Fibroblast of skin of left quadriceps (primary cell): Measurements from ENCODE around the gene MARVELD2.
A peak's percentile ranks its signal among the peaks of the same experiment; 100 is the strongest.
"Not testable (repeated sequence)": the region's sequence is repeated elsewhere in the genome, so short reads cannot be mapped to it uniquely, and the experiment has no call there.

Experiments used
- DNase-seq, 2 experiments: peaks; one replicate each; pipeline ENCODE4 v3.0.0-alpha.2; 2013; ENCODE audit warnings: low read depth in 2 of 2

The MARVELD2 gene

DNA sequence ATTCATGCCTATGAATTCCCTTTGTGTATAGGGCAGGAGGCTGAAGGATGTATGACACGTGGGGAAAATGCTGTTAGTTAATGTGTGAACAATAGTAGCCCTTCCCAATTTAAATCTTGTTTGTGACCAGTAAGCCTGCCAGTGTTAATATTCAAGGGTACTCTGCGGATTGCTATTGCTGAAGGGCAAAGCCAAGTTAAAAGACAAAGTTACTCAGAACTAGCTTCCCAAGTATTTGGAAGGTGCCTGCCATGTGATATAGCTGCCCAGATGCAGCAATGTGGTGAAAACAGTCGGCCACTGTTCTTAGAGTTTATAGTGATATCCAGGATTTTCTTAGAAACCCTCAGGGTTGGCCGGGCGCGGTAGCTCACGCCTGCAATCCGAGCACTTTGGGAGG is 34.6 kb downstream of the MARVELD2 start:
- no peak for DNase-seq

- peak; percentile 25 to 27 for DNase-seq
Measured at GRCh38 chr5:69450116-69450515, 35.2 kb downstream of the MARVELD2 start.

DNA sequence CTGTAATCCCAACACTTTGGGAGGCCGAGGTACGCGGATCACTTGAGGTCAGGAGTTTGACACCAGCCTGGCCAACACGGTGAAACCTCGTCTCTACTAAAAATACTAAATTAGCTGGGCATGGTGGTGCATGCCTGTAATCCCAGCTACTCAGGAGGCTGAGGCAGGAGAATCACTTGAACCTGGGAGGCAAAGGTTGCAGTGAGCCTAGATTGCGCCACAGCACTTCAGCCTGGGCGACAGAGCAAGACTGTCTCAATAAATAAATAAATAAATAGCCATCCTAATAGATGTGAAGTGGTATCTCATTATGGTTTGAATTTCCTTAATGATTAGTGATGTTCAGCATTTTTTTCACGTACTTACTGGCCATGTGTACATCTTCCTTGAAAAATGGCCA is 35.6 kb downstream of the MARVELD2 start:
- DNase-seq: not testable (repeated sequence)

GRCh38 chr5:69451941-69452647 is 37.2 kb downstream of the MARVELD2 start:
- no peak for DNase-seq

- DNase-seq: not testable (repeated sequence)
Measured at GRCh38 chr5:69453487-69453886, 38.6 kb downstream of the MARVELD2 start.

DNA sequence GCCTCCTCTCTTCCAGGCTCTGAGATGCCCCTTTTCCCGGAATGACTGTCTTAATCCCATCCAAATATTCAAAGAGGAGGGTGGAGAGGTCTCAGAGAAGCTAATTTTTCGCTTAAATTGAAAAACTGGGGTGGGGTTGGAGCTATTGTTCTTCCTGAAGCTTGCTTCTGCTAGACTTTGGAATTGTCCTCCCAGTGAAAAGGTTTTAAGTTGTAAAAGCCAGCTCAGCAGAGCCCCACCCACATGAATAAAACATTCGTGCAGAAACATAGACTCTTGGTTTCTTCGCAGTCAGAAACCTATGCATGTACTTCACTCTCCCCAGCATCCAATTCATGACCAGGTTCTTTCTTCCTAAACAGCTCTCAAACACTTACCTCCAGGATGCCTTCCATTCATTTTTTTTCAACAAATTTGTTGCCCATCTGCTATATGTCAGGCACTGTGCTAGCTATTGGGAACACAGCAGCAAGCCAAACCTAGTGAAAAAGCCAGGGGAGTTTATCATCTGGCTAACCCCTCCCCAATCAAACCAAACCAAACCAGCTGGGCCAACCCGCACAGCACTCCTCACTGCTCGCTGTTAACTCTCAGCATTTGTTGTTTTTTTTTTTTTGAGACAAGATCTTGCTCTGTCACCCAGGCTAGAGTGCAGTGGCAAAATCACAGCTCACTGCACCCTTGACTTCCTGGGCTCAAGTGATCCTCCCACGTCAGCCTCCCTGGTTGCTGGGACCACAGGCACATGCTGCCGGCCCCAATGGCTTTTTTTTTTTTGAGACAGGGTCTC is 39.7 kb downstream of the MARVELD2 start:
- no peak for DNase-seq

GRCh38 chr5:69455428-69455988 is 40.6 kb downstream of the MARVELD2 start:
- not testable (repeated sequence) for DNase-seq

GRCh38 chr5:69462170-69462569 is 47.3 kb downstream of the MARVELD2 start:
- no peak for DNase-seq

DNA sequence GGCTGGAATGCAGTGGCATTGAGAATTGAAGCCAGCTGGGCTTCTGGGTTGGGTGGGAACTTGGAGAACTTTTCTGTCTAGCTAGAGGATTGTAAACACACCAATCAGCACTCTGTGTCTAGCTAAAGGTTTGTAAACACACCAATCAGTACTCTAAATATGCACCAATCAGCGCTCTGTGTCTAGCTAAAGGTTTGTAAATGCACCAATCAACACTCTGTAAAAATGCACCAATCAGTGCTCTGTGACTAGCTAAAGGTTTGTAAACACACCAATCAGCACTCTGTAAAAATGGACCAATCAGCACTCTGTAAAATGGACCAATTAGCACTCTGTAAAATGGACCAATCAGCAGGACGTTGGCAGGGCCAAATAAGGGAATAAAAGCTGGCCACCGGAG is 51.5 kb downstream of the MARVELD2 start:
- not testable (repeated sequence) for DNase-seq

DNA sequence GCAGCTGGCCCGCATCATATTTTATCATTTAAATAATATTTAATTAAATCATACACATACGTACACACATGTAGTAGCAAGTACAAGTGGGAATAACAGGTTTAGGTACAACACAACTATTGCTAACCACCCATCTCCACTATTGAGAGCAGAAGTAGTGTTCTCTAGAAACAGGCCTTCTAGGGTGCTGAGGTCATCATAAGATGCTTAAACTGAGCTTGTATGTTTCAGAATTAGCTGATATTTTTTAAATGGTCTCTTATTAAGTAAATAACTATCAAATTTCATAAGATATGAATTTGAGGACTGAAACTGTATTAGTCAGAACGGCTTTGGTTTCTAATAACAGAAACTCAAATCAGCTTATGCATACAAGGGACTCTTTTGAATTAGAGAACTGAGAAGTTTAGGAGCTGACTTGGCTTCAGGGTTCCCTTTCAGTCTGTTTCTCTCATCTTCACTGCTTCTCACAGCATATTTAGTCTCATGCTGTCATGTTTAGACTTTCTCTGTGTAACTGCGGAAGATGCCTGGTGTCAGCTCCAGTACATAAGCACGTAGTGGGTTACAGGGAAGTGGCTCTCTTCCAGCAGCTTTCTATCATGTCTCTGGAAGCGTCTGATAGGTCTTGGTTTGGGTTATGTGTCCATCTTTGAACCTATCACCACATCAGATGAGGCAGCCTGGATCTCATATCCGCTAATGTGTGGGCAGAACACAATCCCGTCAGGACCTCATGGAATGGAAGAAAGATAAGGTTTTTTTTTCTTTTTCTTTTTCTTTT is 52.7 kb downstream of the MARVELD2 start:
- DNase-seq: no peak

DNA sequence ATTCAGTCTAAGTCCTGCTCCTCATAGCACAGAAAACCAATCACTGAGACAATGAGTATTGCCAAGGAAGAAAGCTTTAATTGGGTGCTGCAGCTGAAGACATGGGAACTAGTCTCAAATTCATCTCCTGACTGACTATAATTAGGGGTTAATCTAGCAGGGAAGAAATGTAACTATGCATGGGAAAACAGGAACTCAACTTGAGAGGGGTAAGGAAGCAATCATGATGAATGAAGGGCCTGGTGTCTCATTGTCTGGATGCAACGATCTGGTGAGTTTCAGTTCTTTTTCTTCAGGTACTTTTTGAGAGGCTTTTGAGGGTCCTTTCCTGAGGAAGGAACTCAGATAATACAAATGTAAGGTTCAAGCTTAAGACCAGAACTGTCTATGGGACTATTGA is 53.7 kb downstream of the MARVELD2 start:
- DNase-seq: no peak

GRCh38 chr5:69471516-69471915 is 56.6 kb downstream of the MARVELD2 start:
- DNase-seq: not testable (repeated sequence)

- not testable (repeated sequence) for DNase-seq
Measured at GRCh38 chr5:69472535-69473143, 57.7 kb downstream of the MARVELD2 start.

DNA sequence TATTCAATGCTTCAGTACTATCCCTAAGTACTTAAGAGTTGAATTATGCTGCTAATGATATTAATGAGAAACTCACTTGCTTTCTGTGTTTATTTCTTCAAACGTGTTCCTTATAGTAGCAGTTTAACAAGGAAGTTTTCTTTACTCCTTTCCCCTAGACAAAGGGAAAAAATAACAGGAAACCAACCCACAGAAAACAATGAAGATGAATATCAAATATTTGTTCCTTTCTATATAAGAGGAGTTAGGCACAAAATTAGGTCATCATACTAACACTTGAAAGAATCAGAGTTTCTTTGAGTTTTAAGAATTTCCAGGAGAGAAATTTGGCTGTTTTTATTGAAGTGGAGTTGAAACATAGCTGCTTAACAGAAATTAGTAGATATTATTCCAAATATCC is 62.3 kb downstream of the MARVELD2 start:
- no peak for DNase-seq

DNA sequence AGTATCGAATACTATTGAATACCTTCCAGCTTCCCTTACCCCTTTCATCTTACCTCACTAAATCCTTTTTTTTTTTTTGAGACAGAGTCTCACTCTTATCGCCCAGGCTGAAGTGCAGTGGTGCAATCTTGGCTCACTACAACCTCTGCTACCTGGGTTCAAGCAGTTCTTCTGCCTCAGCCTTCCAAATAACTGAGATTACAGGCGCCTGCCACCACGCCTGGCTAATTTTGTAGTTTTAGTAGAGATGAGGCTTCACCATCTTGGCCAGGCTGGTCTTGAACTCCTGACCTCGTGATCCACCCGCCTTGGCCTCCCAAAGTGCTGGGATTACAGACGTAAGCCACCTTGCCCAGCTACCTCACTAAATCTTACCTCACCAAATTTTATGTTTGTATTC is 63.4 kb downstream of the MARVELD2 start:
- DNase-seq: not testable (repeated sequence)

DNA sequence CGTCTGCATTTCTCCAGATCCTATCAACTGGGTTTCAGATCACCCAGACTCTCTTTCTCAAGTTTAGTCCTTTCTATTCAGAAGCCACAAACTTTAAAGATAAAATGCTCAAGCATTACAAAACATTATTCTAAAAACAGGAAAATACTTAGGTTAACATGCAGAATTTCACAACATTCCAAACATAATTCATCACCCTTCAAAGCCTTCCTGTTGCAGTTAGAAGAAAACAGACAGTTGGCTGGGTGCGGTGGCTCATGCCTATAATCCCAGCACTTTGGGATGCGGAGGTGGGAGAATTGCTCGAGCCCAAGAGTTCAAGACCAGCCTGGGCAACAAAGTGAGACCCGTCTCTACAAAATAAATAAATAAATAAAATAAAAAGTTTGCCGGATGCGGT is 70.0 kb downstream of the MARVELD2 start:
- peak; percentile 20 to 26 for DNase-seq

GRCh38 chr5:69485471-69485870 is 70.6 kb downstream of the MARVELD2 start:
- no peak for DNase-seq

DNA sequence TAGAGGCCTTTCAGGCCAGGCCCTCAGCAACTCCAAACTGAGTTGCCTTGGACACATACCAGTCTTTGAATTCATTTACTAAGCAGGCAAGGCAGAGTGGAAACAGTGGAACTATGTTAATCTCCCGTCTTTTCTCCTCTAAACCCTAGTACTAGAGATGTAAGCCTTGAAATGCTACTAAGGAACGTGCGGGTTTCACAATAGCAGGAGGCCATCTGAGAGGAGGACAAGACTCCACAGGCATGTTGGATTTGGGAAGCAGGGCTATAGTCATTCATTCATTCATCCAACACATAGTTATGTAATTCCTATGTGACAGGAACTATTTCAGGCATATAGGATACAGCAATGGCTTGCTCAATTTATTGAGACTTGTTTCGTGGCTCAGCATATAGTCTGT is 74.3 kb downstream of the MARVELD2 start:
- DNase-seq: no peak

GRCh38 chr5:69491027-69491426 is 76.1 kb downstream of the MARVELD2 start:
- no peak for DNase-seq

DNA sequence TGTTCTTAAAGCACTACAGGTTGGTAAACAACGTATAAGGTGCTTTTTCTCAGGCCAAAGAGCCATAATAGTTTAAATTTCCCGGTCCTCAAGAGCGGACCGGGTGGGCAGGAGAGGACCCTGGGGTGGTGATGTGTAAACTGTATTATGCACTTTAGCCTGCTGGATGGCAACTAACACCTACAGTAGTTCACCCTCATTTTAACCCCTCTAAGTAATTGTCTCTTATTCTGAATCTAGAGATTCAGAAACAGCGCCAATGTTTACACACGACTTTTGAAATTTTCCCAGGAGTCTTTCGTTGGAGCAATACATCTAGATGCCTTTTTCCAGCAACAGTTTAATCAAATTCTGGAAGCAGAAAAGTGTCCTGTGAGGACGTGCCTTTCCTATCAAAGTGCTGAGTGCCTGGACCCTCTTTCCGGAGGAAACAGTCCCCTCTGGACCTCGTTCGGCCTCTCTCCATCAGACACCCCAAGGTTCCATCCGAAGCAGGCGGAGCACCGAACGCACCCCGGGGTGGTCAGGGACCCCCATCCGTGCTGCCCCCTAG is 77.0 kb downstream of the MARVELD2 start:
- no peak for DNase-seq

- no peak for DNase-seq
Measured at GRCh38 chr5:69492391-69492922, 77.5 kb downstream of the MARVELD2 start, which contains the start of gene OCLN. Gene OCLN (plus strand): TSS chr5:69492790. CDS start chr5:69504245, 11,455 bp downstream.
